ENCODE measurements around the gene RTL1.

The RTL1 gene

GRCh38 chr14:100885617-100886016, 17.9 kb downstream of the RTL1 start:
- Histone ChIP-seq H3K4me3 (ENCODE audit: low read length) (no peak overlapping the region), H3K27me3 (ENCODE audit: control insufficient read depth, low read length) (peaks cover 4% of the 10 kb centered on the region; the same call in 1 of the 2 replicates), H3K4me2 (ENCODE audit: low read length) (no peak overlapping the region), H4K20me1 (ENCODE audit: control insufficient read depth, insufficient read depth, low read depth, low read length) (no peaks in the 10 kb centered on the region), H3K27ac (ENCODE audit: low read depth, low read length) (no peak overlapping the region), H3K36me3 (ENCODE audit: control insufficient read depth, low read length) (no peaks in the 10 kb centered on the region), H3K9me2 (replicated peaks; ENCODE audit: control insufficient read depth, low read length) (no peaks in the 10 kb centered on the region), H3K79me2 (ENCODE audit: control insufficient read depth, low read length) (no peaks in the 10 kb centered on the region), H3K4me1 (ENCODE audit: control insufficient read depth, low read length) (no peaks in the 10 kb centered on the region), H3K9me3 (ENCODE audit: control insufficient read depth, insufficient read depth, low read length) (no peaks in the 10 kb centered on the region; the same call in 1 of the 2 replicates), H3F3A (ENCODE audit: control insufficient read depth, insufficient read depth) (no peaks in the 10 kb centered on the region)
- TF ChIP-seq CTCF (IDR thresholded peaks at IDR 0.05; ENCODE audit: low read depth, low read length, poor library complexity, severe bottlenecking): no peak
- TF ChIP-seq EZH2phosphoT487 (IDR thresholded peaks at IDR 0.05; ENCODE audit: borderline replicate concordance, low read length): no peak

GRCh38 chr14:100885196-100885595, 18.3 kb downstream of the RTL1 start:
- Histone ChIP-seq H3K4me3 (ENCODE audit: low read length) (no peak overlapping the region), H3K9me2 (replicated peaks; ENCODE audit: control insufficient read depth, low read length) (no peaks in the 10 kb centered on the region), H3K36me3 (ENCODE audit: control insufficient read depth, low read length) (no peaks in the 10 kb centered on the region), H3K27ac (ENCODE audit: low read depth, low read length) (no peak overlapping the region), H3K27me3 (ENCODE audit: control insufficient read depth, low read length) (peaks cover 4% of the 10 kb centered on the region; the same call in 1 of the 2 replicates), H4K20me1 (ENCODE audit: control insufficient read depth, insufficient read depth, low read depth, low read length) (no peaks in the 10 kb centered on the region), H3F3A (ENCODE audit: control insufficient read depth, insufficient read depth) (no peaks in the 10 kb centered on the region), H3K4me2 (ENCODE audit: low read length) (no peak overlapping the region), H3K9me3 (ENCODE audit: control insufficient read depth, insufficient read depth, low read length) (no peaks in the 10 kb centered on the region; the same call in 1 of the 2 replicates), H3K79me2 (ENCODE audit: control insufficient read depth, low read length) (no peaks in the 10 kb centered on the region), H3K4me1 (ENCODE audit: control insufficient read depth, low read length) (no peaks in the 10 kb centered on the region)
- TF ChIP-seq CTCF (IDR thresholded peaks at IDR 0.05; ENCODE audit: low read depth, low read length, poor library complexity, severe bottlenecking): no peak

GRCh38 chr14:100884456-100884855, 19.1 kb downstream of the RTL1 start:
- Histone ChIP-seq H3K4me3 (ENCODE audit: low read length) (no peak overlapping the region), H3K27me3 (ENCODE audit: control insufficient read depth, low read length) (peaks cover 4% of the 10 kb centered on the region; the same call in 1 of the 2 replicates), H3K27ac (ENCODE audit: low read depth, low read length) (no peak overlapping the region), H3K4me2 (ENCODE audit: low read length) (no peak overlapping the region), H3K4me1 (ENCODE audit: control insufficient read depth, low read length) (no peaks in the 10 kb centered on the region), H3K36me3 (ENCODE audit: control insufficient read depth, low read length) (no peaks in the 10 kb centered on the region), H3K9me2 (replicated peaks; ENCODE audit: control insufficient read depth, low read length) (no peaks in the 10 kb centered on the region), H3K79me2 (ENCODE audit: control insufficient read depth, low read length) (no peaks in the 10 kb centered on the region), H3K9me3 (ENCODE audit: control insufficient read depth, insufficient read depth, low read length) (no peaks in the 10 kb centered on the region; the same call in 1 of the 2 replicates), H4K20me1 (ENCODE audit: control insufficient read depth, insufficient read depth, low read depth, low read length) (no peaks in the 10 kb centered on the region), H3F3A (ENCODE audit: control insufficient read depth, insufficient read depth) (no peaks in the 10 kb centered on the region)
- no peak for TF ChIP-seq CTCF (IDR thresholded peaks at IDR 0.05; ENCODE audit: low read depth, low read length, poor library complexity, severe bottlenecking)
- TF ChIP-seq EZH2phosphoT487 (IDR thresholded peaks at IDR 0.05; ENCODE audit: borderline replicate concordance, low read length): no peak

DNA sequence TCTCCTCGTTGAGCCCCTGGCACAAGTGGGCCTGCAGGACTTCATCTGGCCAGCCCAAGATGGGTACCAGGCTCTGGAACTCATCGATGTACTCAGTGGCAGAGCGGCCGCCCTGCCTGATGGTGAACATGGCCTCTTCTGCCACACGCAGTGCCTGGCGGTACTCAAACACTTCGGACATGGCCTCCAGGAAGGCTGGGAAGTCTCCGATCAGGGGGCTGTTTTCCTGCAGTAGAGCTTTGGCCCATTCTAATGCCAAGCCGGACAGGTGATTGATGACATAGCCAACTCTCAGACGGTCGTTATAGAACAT, 19.8 kb downstream of the RTL1 start:
- Histone ChIP-seq H3K9me3 (ENCODE audit: control insufficient read depth, insufficient read depth, low read length) (no peaks in the 10 kb centered on the region; the same call in 1 of the 2 replicates), H4K20me1 (ENCODE audit: control insufficient read depth, insufficient read depth, low read depth, low read length) (no peaks in the 10 kb centered on the region), H3K4me1 (ENCODE audit: control insufficient read depth, low read length) (no peaks in the 10 kb centered on the region), H3K9me2 (replicated peaks; ENCODE audit: control insufficient read depth, low read length) (no peaks in the 10 kb centered on the region), H3F3A (ENCODE audit: control insufficient read depth, insufficient read depth) (no peaks in the 10 kb centered on the region), H3K4me3 (ENCODE audit: low read length) (no peak overlapping the region), H3K27me3 (ENCODE audit: control insufficient read depth, low read length) (peaks cover 4% of the 10 kb centered on the region; the same call in 1 of the 2 replicates), H3K27ac (ENCODE audit: low read depth, low read length) (no peak overlapping the region), H3K36me3 (ENCODE audit: control insufficient read depth, low read length) (no peaks in the 10 kb centered on the region), H3K79me2 (ENCODE audit: control insufficient read depth, low read length) (no peaks in the 10 kb centered on the region), H3K4me2 (ENCODE audit: low read length) (no peak overlapping the region)
- no peak for TF ChIP-seq CTCF (IDR thresholded peaks at IDR 0.05; ENCODE audit: low read depth, low read length, poor library complexity, severe bottlenecking)
- TF ChIP-seq EZH2phosphoT487 (IDR thresholded peaks at IDR 0.05; ENCODE audit: borderline replicate concordance, low read length): no peak

All from DOHH2 (cell line).